ENCODE data around the gene SLC12A8.
"Not testable (repeated sequence)": the region's sequence is repeated elsewhere in the genome, so short reads cannot be mapped to it uniquely, and the experiment has no call there.

The SLC12A8 gene

DNA sequence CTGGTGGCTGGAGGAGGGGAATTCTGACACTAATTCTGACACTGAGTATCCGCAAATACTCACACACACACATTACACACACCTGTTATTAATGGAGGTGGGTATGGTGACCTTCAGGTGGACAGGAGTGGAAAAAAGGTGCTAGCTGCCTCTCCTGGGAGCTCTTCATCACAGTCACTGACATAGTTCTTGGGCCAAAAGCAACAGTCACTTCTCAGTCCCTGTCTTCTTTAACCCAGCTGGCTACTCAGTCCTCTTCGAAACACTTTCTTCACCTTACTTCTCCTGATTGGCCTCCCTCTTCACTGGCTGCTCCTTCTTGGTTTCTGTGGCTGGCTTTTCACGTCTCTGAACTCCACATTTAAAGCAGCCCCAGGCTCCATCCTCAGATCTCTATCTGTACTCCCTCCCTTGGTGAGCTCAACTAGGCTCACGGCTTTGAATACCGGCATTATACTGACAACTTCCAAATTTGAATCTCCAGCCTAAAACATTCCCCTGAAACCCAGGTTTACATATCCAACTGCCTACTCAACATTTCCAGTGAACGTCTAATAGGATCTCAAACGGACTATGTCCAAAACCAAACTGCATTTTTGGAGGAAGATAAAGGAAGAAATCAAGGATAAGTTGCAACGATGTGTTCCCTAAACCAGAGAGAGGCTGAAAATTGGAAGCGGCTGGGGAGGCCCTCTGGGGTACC is 103.6 kb downstream of the SLC12A8 start:
- no peak for DNase-seq

DNA sequence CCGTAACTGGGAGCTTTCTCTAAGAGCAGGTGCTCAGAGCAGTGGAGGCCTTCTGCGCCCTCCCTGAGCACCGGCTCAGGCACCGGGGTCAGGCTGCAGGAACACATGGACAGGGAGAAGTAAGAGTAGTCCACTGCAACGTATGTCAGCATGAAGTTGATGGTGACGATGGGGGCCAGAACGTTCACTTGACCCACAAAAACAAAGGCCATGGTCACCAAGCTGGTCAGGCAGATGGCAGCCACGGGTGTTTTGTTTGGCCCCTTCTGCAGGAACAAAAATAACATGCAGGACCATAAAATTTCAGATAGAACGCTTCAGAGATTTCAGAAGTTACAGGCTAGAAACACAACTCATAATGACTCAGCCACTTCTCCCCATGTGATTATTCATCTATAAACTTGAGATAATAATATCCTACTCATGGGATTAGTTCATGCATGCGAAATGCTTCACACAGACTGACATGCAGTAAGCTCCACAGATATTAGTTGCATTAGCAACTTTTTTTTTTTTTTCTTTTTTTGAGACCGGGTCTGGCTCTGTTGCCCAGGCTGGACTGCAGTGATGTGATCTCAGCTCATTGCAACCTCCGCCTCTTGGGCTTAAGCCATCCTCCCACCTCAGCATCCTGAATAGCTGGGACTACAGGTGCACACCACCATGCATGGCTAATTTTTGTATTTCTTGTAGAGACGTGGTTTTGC is 104.5 kb downstream of the SLC12A8 start:
- peak; percentile 35 for DNase-seq

DNA sequence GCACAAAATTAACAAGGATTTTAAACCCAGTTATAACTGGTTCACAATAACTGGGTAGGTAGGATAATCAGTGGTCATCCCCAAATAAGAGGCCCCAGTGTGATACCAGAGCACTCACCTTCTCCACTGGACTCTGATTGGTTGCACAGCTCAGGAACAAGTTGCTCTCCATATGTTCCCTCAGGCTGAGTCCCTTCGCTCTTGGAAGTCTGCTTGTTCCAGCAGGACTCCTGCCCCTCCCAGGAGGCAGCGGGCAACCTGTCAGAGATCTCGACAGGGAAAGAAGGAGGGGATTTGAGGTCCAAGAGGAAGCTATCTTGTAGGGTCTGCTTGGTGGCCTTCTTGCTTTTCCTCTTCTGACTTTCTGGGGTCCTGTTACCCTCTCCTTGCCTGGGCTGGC is 105.2 kb downstream of the SLC12A8 start:
- DNase-seq, result no peak

DNA sequence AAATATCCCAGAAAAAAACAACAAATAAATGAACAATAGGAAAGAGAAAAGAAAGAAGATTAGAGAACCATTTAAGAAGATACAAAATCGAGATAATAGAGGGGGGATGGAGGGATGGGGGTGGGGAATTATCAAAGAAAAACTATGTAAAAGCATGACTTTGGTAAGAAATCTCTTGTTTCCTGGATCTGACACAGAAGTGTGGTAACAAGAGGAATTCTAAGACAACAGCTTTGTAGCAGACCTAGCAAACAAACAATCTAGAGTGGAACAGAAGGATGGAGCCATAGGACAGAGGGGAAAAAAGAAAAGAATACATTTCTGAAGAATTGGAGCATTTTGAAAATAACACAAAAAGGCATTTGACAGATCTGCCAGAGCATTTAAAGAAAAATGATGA is 107.4 kb downstream of the SLC12A8 start:
- DNase-seq, result no peak

DNA sequence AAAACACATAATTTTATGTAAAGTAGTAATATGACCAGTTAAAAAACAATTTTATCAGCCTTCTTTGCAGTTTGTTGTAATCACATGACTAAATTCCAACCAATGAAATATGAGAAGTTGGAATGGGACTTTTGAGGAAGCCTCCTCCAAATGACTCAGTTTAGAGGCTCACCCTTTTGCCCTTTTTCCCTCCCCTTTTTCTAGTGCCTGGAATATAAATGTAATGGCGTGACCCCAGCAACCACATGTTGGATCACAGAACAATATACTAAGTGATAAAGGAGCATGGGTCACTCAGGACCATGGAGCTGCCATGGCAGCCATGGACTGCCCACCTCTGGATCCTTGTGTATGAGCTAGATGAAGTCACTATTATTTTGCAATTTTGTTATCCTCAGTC is 107.9 kb downstream of the SLC12A8 start:
- DNase-seq, result no peak

DNA sequence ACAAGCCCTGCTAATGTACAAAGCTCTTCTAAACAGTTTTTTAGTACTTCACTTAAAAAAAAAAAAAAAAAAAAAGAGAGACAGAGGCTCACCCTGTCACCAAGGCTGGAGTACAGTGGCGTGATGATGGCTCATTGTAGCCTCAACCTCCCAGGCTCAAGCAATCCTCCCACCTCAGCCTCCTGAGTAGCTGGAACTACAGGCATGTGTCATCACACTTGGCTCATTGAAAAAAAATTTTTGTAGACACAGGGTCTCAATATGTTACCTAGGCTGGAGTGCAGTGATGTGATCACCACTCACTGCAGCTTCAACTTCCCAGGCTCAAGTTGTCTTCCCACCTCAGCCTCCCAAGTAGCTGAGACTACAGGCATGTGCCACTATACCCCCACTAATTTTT is 109.1 kb downstream of the SLC12A8 start:
- DNase-seq, result no peak

DNA sequence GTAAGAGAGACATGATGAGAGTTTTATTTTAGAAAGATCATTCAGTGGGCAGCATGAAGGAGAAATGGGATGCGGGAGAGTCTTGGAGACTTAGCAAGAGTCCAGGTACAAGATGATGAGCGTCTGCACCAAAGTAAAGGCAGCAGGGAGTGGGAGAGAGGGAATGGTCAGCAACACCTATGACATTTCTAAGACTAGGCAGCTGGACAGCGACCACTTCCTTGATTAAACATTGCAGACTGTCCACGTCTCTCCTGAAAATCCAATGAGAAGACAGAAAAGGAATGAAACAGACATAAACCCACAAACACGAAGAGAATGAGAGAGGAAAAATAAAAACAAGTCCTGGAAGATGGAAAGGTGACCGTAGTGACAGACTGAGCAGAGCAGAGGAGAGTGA is 110.1 kb downstream of the SLC12A8 start:
- DNase-seq, result no peak

DNA sequence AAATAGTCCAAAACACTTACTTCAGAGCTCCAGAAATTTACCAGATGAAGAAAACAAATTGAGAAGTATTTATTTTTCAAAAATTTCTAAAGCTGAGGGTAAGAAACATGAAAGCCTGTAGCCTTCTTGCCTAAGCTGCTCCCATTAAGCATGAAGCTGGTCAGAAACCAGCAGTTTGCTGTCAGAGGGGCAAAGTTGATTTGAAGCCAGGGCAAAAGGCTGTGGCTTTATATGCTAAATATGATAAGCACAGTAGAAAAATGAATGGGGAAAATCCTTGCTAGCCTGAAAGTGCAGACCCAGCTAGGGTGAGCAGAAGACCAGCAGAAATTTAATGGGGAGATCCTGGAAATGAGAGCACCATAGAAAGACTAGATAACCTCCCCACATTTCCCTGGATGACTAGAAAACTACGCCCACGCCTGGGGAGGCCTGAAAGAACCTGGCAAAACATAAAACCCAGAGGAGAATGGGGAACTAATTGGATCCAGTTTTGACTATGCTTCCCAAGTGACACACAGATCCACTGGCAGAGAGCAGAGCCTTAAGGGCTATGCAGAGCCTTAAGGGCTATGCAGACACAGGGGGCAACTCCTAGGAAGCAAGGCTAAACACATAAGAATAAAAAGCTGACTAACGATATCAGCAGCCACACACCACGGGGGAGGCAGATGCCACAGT is 113.8 kb downstream of the SLC12A8 start:
- no peak for DNase-seq

DNA sequence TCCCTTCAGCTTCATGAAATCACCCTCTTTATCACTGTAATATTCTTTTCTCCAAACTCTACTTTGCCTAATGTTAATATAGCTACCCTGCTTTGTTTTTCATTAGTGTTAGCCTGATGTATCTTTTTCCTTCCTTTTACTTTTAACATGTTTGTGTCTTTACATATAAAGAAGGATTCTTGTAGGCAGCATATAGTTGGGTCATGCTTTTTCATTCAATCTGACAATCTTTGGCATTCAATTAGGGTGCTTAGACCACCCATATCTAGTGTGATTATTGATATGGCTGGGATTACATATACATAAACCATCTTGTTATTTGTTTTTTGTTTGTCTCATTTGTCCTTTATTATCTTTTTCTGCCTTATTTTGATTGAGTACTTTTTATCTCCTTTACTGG is 121.9 kb downstream of the SLC12A8 start:
- DNase-seq, result no peak

DNA sequence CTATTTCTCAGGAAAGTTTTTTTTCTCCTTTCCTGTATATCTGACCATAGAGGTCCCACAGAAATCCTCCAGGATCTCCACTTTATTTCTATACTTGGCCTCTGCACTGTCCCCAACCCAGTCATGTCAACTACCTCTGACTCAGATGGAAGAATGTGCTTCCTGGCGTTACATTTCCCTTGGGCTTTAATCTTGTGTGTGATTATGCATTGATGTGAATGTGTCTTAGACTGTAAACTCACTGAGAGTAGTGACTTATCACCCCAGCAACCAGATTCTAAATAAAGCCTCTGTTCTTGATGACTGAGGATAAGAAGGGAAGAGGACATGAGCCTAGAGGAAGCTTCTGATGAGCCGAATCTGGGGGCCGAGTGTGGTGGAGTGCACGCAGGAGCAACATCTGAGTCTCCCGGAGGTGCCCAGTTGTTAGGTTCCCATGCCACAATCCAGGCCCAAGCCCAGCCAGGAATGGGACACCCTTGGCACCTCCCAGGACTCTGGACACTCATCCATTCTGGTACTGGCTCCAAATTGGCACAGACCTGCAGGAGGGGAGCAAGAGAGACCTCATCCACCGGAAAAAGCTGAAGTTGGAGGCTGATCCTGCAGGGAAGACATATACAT is 124.7 kb downstream of the SLC12A8 start:
- no peak for DNase-seq

DNA sequence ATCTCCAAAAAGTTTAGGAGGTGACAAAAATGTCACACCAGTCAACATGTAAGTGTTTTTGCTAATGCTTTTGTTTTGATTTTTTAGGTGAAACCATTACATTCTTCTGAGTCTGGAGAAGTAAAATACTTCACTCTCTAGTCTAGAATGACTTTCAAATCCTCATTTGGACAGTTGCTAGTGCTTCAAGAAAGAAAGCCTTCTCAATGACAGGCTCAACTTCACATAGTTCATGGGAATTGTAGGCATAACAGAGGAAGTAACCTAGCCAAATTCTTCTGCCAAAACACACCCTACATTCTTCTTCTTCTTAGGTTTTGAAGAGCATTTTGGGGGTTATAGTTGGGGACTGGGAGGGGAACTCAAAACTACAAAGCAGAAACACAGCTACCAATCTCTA is 127.4 kb downstream of the SLC12A8 start:
- no peak for DNase-seq

DNA sequence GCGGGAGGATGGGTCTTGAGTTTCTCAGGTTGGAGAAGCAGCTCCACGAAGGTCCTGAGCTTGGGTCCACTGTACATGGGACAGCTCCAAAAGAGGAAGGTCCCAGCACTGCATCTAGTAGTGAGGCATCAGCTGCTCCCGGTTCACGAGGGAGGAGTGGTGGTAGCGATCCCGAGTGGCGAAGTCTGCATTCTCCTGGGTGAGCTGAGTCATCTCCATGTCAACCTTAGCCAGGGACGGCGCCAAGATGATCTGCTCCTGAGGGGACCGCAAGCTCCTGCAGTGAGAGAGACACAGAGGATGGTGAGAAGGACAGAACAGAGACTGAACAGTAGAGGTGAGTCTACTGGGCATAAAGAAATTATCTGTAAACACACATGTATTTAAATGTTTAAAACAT is 128.8 kb downstream of the SLC12A8 start:
- DNase-seq, result no peak

DNA sequence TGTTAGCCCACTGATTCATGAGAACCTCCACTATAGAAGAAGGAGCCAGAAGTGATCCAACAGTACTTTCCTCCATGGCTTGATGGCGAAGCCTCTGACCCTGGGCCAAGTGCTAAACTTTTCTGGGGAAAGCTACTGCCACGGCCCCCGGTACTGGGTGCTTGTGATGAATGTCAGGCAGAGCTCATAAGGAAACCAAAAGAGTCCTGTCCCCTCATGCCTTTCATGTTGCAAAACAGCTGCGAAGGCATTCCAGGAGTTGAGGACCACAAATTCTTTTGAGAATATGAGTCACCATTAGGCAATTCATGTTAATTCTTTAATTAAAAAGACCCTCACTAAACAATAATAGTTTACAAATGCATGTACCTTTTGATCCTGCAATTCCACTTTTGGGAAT is 130.2 kb downstream of the SLC12A8 start:
- not testable (repeated sequence) for DNase-seq

DNA sequence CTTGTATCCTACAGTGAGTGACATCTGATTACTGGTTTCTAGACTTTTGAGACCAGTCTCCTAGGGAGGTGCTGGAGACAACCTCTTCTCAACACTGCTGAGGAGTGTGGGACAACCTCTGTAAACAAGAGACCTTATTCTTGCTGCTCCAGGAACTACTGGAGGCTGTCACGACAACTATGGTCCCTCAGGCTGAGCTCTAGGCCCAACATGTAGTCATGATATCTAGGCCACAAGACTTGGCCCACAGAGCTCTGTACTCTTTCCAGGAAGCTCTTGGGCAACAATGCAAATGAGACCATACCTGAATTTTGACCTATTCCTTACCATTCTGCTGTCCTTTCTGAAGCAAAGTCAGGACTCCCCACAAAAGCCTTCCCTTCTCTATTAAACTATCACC is 132.5 kb downstream of the SLC12A8 start:
- no peak for DNase-seq

DNA sequence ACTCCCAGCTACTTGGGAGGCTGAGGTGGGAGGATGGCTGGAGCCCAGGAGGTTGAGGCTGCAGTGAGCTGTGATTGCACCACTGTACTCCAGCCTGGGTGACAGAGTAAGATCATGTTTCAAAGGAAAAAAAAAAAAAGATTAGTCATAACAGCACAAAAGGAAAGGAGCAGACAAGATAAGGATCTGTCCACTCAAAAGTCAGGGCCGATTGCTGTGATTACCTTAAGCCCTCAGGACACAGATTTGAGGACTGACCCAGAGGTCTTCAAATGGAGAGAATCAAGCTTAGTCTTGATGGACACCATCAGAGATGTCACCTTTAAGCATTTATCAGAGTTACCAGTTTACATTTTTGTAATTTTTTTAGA is 132.9 kb downstream of the SLC12A8 start:
- peak; percentile 58 for DNase-seq

DNA sequence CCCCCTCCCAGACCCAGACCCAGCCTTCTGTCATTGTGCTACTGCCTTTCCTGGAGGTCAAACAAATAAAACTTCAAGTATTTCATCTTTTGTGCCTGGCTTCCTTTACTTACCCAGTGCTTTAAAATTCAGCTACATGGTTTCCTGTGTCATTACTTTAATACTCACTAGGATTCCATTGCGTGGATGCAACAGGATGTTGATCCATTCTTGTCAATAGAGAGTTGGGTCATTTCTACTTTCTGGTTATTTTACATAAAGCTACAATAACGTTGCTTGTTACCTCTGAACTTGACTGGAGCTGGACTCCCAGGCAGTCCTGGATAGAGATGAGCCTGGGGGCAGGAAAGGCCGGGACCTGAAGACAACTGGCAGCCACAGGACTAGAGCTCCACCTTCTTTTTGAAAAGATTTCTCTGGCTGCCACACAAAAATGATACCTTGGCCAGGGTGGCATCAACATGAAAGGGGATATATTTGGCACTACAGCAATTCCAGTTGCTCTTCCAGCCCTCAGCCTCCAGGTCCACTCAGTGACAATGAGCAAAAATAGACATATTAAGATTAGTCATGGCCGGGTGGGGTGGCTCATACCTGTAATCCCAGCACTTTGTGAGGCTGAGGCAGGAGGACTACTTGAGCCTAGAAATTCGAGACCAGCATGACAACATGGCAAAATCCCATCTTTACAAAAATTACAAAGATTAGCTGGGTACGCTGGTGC is 133.4 kb downstream of the SLC12A8 start:
- no peak for DNase-seq

DNA sequence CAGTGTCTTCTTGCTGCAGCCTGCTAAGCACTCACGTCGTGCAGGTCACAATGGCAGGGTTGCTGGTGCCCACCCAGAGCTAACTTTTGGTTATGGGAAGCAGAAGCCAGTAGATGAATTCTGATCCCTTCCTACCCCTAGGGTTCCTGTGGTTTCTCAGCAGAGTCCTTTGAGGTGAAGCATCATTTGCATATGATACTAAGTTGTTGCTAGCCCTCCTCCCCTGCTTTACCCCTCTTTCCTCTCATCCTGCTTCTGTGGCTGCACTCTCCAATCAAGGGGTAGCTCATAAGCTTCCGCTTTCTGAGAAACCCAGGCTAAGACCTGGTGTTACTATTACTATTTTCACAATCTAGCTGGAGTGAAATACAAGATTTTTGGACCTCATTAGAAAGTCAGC is 134.7 kb downstream of the SLC12A8 start:
- no peak for DNase-seq

DNA sequence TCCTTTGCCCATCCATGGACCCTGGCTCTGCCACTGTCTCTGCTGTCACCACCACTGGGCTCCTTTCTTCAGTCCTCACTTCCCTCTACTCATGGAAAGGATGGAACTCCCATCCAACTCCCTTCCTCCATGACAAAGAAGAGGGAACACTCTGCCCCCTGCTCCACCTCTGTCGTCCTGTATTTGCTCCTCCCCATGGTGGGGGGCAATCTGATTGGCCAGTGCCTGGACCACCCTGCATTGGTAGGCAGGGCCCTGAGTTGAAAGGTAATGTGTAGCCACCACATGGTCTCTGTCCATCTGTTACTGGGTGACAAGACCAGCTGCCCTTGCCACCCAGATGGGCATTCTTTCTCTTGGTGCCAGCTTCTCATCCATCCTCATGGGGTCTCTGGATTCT is 136.1 kb downstream of the SLC12A8 start:
- DNase-seq, result no peak

DNA sequence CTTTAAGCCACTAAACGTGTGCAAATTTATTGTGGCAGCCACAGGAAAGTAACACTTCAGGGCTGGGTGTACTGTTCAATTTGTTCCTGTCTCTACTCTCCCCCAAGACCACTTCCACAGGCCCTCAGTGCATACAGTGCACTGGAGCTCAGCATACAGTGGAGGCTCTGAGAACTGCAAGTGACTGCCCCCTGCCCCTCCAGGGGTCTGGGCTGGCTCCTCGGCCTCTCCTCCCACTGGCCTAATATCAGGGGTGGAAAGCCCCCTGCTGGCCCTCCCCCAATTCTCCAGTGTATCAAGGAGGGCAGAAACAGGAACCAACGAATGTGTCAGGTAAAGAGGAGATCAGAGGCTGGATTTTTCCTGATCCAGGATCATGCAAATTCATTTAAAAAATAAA is 136.8 kb downstream of the SLC12A8 start:
- DNase-seq, result no peak

DNA sequence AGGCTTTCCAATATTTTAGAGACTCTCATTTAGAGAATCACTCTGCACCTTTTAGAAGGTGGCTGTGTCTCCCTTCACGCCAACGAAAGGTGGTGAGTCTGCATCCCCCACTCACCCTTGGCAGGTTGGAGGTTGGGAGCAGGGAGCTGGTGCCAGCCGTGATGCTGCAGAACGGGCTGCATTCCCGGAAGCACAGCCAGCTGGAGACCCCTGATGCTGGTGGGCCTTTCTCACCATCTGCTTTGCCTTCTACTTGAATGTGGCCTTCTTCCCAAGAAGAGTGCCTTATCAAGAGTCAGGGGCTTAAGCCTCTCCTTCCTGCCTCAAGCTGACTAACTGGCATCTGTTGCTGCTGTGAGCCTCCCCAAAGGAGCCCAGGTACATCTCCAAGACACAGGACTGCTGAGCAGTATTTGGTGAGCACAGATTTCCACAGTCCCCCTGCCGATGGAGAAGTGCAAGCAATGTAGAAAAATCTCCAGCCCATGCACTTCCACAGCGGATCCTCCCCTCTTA is 139.1 kb downstream of the SLC12A8 start:
- no peak for DNase-seq

DNA sequence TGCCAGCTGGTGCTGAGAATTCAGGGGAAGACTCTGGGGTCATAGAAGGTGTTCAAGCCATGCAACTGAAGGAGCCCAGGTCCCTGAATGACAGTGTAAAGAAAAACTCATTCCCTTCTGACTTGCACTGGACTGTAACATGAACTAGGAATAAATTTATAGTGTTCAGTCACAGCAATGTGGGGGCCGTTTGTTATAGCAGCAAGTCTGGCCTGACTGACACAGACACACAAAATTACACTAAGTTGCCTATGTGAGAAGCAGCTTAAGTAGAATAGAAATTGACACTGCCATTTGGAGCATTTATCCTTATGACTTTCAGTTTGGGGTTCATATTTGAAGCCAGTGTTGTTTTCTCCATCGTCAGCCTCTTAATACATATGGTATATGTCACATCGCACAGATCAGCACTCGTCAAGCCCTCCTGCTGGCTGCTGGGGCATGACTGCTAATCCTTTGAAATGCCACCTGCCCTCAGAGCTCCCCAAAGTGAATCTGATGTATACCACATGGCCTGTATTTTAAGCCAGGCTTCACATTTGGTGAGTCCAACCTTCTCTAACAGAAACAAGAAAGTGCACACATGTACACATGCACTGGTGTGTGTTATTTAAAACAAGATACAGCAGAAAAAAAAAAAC is 139.7 kb downstream of the SLC12A8 start:
- no peak for DNase-seq

DNA sequence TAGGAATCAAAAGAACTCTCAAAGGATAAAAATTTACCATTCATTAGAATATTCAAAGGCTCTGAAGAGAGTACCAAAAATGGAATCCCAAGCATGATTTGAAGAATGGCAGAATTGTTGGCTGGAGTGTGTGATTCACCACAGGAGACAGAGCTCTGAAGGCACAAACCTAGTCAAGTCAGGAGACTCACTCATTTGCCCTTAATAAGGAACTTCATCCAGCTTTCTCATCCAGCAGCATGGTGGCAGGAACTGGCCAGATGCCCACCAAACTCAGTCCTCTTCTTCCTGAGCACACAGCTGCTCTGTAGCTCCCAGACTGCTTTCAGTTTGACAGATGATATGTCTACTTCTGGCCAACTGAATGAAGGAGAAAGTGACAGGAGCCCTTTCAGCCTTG is 140.2 kb downstream of the SLC12A8 start:
- peak; percentile 11 for DNase-seq

All from DMS53 (cell line).